ENCODE measurements around the gene GDF15.

DNA sequence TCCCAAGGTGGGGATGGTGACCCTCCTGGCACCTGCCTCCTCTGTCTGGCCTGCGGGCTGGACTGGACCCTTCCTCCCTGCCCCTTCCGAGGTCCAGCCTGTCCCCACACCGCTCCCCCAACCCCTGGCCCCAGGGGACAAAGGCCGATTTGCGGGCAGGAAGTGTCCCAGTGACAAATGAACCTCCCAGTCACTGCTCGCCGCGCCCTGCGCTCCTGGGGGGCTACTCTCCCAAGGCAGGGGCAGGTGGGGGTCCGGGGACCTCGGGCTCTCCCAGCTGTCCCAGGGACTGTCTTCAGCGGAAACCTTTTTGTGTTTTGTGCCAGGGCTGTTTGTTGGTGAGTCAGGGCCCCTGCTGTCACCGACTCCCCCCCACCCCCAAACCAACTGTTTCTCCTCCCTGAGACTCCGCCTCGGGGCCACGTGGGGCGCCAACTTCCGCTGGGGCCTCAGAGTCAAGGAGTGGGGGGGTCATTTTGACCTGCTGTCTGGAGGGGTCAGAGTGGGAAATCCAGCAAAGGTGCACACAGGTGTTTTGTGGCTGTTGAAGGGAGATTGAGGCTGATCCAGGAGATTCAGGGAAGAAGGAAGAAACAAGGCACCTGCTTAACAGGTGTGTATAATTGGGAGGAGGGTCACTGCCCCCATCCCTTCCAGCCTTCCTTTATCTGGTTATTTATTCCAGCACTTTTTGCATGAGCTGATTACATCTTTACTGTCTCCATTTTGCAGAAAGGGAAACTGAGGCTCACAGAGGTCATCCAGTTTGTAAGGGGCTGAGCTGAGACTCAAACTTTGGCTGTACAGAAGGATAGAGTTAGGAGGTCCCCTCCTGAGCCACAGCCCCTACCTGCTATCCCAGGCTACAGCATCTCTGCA lies 44.7 kb upstream of the GDF15 start:
- no peak for TF ChIP-seq EZH2 (IDR thresholded peaks at IDR 0.05; ENCODE audit: low read depth, unreplicated experiment)
- TF ChIP-seq, protein P1, sequence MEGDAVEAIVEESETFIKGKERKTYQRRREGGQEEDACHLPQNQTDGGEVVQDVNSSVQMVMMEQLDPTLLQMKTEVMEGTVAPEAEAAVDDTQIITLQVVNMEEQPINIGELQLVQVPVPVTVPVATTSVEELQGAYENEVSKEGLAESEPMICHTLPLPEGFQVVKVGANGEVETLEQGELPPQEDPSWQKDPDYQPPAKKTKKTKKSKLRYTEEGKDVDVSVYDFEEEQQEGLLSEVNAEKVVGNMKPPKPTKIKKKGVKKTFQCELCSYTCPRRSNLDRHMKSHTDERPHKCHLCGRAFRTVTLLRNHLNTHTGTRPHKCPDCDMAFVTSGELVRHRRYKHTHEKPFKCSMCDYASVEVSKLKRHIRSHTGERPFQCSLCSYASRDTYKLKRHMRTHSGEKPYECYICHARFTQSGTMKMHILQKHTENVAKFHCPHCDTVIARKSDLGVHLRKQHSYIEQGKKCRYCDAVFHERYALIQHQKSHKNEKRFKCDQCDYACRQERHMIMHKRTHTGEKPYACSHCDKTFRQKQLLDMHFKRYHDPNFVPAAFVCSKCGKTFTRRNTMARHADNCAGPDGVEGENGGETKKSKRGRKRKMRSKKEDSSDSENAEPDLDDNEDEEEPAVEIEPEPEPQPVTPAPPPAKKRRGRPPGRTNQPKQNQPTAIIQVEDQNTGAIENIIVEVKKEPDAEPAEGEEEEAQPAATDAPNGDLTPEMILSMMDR (conservative IDR thresholded peaks at IDR 0.05; ENCODE audit: low read depth in 2 of 2): 0 out of 4 replicates have a peak, but pooled peaks have one; percentile 11 to 21
- TF ChIP-seq, protein P2, sequence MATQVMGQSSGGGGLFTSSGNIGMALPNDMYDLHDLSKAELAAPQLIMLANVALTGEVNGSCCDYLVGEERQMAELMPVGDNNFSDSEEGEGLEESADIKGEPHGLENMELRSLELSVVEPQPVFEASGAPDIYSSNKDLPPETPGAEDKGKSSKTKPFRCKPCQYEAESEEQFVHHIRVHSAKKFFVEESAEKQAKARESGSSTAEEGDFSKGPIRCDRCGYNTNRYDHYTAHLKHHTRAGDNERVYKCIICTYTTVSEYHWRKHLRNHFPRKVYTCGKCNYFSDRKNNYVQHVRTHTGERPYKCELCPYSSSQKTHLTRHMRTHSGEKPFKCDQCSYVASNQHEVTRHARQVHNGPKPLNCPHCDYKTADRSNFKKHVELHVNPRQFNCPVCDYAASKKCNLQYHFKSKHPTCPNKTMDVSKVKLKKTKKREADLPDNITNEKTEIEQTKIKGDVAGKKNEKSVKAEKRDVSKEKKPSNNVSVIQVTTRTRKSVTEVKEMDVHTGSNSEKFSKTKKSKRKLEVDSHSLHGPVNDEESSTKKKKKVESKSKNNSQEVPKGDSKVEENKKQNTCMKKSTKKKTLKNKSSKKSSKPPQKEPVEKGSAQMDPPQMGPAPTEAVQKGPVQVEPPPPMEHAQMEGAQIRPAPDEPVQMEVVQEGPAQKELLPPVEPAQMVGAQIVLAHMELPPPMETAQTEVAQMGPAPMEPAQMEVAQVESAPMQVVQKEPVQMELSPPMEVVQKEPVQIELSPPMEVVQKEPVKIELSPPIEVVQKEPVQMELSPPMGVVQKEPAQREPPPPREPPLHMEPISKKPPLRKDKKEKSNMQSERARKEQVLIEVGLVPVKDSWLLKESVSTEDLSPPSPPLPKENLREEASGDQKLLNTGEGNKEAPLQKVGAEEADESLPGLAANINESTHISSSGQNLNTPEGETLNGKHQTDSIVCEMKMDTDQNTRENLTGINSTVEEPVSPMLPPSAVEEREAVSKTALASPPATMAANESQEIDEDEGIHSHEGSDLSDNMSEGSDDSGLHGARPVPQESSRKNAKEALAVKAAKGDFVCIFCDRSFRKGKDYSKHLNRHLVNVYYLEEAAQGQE (IDR thresholded peaks at IDR 0.05; ENCODE audit: unreplicated experiment): no peak
- TF ChIP-seq EZH2phosphoT487 (IDR thresholded peaks at IDR 0.05; ENCODE audit: unreplicated experiment): no peak
- no peak for TF ChIP-seq CREB1 (CRISPR knock-in tag; IDR thresholded peaks at IDR 0.05; ENCODE audit: low read depth)
- TF ChIP-seq POLR2AphosphoS5 (IDR thresholded peaks at IDR 0.05; ENCODE audit: low read depth): 0 out of 2 replicates have a peak, but pooled peaks have one; percentile 21
- no peak for TF ChIP-seq STAT1 (IDR thresholded peaks at IDR 0.05; ENCODE audit: unreplicated experiment)

All from GM23338 (cell line).